Measurements from ENCODE around the gene SMYD2.

The SMYD2 gene

GRCh38 chr1:214289574-214290272 lies 8.8 kb downstream of the SMYD2 start:
- TF ChIP-seq, protein P1, sequence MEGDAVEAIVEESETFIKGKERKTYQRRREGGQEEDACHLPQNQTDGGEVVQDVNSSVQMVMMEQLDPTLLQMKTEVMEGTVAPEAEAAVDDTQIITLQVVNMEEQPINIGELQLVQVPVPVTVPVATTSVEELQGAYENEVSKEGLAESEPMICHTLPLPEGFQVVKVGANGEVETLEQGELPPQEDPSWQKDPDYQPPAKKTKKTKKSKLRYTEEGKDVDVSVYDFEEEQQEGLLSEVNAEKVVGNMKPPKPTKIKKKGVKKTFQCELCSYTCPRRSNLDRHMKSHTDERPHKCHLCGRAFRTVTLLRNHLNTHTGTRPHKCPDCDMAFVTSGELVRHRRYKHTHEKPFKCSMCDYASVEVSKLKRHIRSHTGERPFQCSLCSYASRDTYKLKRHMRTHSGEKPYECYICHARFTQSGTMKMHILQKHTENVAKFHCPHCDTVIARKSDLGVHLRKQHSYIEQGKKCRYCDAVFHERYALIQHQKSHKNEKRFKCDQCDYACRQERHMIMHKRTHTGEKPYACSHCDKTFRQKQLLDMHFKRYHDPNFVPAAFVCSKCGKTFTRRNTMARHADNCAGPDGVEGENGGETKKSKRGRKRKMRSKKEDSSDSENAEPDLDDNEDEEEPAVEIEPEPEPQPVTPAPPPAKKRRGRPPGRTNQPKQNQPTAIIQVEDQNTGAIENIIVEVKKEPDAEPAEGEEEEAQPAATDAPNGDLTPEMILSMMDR (IDR thresholded peaks at IDR 0.05; ENCODE audit: low read depth, low read length), result no peak
- no peak for DNase-seq (ENCODE audit: low read depth, low spot score)

GRCh38 chr1:214290424-214291037 lies 9.6 kb downstream of the SMYD2 start:
- TF ChIP-seq, protein P1 (IDR thresholded peaks at IDR 0.05; ENCODE audit: low read depth, low read length), result no peak
- in situ Hi-C loops (cut with HindIII; ENCODE audit: low sequenced_read_pairs), result no loop called here
- no peak for DNase-seq (ENCODE audit: low read depth, low spot score)
- no peak overlapping the region for H3K4me3 ChIP-seq (ENCODE audit: low read depth, low read length)

More at GRCh38 chr1:214289574-214290272, 8.8 kb downstream of the SMYD2 start:
- no peak overlapping the region for H3K4me3 ChIP-seq (ENCODE audit: low read depth, low read length)
- in situ Hi-C loops (cut with HindIII; ENCODE audit: low sequenced_read_pairs), result no loop called here

DNA sequence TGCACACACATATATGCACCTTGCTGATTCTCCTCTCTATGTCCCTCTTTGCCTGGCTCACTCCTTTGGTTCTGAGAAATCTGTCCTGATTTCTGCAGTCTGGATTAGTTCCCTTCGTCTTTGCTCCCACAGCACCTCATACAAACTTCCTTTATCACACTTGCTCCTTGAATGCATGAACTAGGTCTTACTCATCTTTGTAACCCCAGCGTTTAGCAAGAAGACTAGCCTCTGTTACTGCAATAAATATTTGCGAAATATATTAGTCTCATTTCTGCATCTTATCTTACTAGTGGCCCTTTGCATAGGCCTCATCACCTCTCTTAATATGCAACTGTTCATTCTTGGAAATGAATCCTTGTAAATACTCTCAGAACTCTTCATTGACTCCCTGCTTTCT lies 11.4 kb downstream of the SMYD2 start:
- TF ChIP-seq, protein P1 (IDR thresholded peaks at IDR 0.05; ENCODE audit: low read depth, low read length), result no peak
- DNase-seq (ENCODE audit: low read depth, low spot score), result no peak
- in situ Hi-C loops (cut with HindIII; ENCODE audit: low sequenced_read_pairs), result no loop called here
- no peak overlapping the region for H3K4me3 ChIP-seq (ENCODE audit: low read depth, low read length)

- DNase-seq (ENCODE audit: low read depth, low spot score), result no peak
- in situ Hi-C loops (cut with HindIII; ENCODE audit: low sequenced_read_pairs), result no loop called here
- TF ChIP-seq, protein P1 (IDR thresholded peaks at IDR 0.05; ENCODE audit: low read depth, low read length), result no peak
- H3K4me3 ChIP-seq (ENCODE audit: low read depth, low read length), result no peak overlapping the region
Observed at GRCh38 chr1:214295934-214296333, 15.0 kb downstream of the SMYD2 start.

DNA sequence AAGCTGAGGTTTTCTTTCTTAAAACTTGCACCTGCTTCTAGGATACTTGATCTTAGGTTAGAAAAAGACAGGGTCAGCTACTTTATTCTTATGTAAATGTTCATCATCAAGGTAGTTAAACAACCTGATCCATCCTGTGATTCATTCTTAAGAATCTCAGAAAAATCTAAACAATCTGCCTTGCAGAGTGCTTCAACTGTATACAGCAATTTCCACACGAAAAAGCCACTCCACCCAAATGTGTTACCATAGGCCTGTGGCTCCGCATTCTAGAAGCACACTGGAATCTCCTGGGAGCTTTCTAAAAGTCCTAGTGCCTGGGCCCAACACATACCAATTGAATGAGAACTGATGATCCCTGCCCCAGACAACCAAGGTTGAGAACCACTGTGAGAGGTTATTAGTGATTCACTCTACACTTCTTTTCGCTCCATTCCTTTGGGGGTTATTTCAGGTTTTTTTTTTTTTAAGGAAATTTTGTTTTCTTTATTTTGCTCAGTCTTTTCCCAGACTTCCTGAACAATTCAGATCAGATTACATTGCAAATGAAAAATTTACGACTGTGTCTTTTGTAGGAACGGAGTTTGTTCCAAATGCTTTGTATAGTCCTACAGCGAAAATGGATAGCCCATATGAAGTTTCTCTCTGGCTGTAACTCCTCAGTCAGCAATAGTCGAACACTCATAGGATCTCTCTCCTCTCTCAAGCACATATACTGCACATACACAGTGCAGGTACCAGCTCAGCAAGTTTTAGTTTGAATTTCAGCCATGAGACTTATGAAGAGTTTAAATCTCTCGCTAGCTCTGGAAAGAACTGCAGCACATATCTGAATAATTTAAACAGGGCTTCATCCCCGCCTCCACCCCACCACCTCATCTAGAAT lies 16.1 kb downstream of the SMYD2 start:
- in situ Hi-C loops (cut with HindIII; ENCODE audit: low sequenced_read_pairs), result no loop called here
- peak; percentile 90 for DNase-seq (ENCODE audit: low read depth, low spot score)
- no peak overlapping the region for H3K4me3 ChIP-seq (ENCODE audit: low read depth, low read length)
- TF ChIP-seq, protein P1 (IDR thresholded peaks at IDR 0.05; ENCODE audit: low read depth, low read length), result no peak

GRCh38 chr1:214300149-214300780 lies 19.3 kb downstream of the SMYD2 start:
- in situ Hi-C loops (cut with HindIII; ENCODE audit: low sequenced_read_pairs), result no loop called here
- TF ChIP-seq, protein P1 (IDR thresholded peaks at IDR 0.05; ENCODE audit: low read depth, low read length), result no peak
- no peak overlapping the region for H3K4me3 ChIP-seq (ENCODE audit: low read depth, low read length)
- no peak for DNase-seq (ENCODE audit: low read depth, low spot score)

Data from astrocyte of the spinal cord (primary cell).